HL-60 (cell line): Measurements from ENCODE around the gene LAMTOR5.

Experiments used
- CTCF ChIP-seq: IDR thresholded peaks from one replicate; pipeline ENCODE4 v1.5.1; 2011; ENCODE audit warnings: low read length, control low read depth, inconsistent platforms; ENCODE audit not compliant: insufficient read depth
- GABPA ChIP-seq: IDR thresholded peaks from 2 replicates; pipeline ENCODE4 v1.6.1; 2012; ENCODE audit warnings: low read depth
- POLR2AphosphoS5 ChIP-seq: IDR thresholded peaks from 2 replicates; pipeline ENCODE4 v1.6.1; 2012; ENCODE audit warnings: low read depth
- REST ChIP-seq: IDR thresholded peaks from 2 replicates; pipeline ENCODE4 v1.6.1; 2012; ENCODE audit warnings: low read depth; ENCODE audit not compliant: insufficient replicate concordance
- SPI1 ChIP-seq: IDR thresholded peaks from 2 replicates; pipeline ENCODE4 v1.6.1; 2012; ENCODE audit warnings: low read depth, mild to moderate bottlenecking, borderline replicate concordance

DNA sequence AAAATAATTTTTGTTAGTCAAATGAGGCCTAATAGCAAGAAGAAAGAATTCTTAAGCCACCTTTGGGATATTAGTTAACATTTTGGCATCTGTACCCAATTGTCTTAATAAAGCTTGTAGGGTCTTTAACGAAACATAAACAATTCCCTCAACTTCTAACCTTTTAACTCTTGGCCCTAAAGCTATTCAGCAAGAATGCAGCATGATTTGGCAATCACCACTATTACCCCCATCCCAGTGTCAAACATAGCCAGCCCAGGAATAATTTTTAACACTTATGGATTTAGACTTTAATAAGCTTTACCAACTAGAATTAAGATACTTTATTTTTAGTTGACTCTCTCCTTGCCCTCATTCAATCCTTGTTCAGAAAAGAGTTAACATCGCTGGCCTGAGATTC is 14.2 kb downstream of the LAMTOR5 start:
- no peak for TF ChIP-seq POLR2AphosphoS5
- TF ChIP-seq CTCF = no peak
- TF ChIP-seq GABPA = no peak
- TF ChIP-seq REST = no peak
- no peak for TF ChIP-seq SPI1
